NB4 (cell line): ENCODE measurements around the gene AUTS2.

Experiments
- DNase-seq: peaks from one replicate; pipeline ENCODE4 v3.0.0; 2010; ENCODE audit warnings: low read depth
- H3K4me3 ChIP-seq: one replicate; pipeline ENCODE4 v1.5.1; 2011; ENCODE audit warnings: mild to moderate bottlenecking, low read depth, low read length, moderate library complexity
- CTCF ChIP-seq: IDR thresholded peaks from one replicate; pipeline ENCODE4 v1.5.1; 2012; ENCODE audit warnings: low read depth, low read length
- MAX ChIP-seq: IDR thresholded peaks from 2 replicates; pipeline ENCODE4 v1.6.1; 2011; ENCODE audit warnings: low read depth, low read length
- MYC ChIP-seq: IDR thresholded peaks from 2 replicates; pipeline ENCODE4 v1.6.1; 2011; ENCODE audit warnings: low read depth, low read length
- POLR2A ChIP-seq: IDR thresholded peaks from 2 replicates; pipeline ENCODE4 v1.6.1; 2011; ENCODE audit warnings: mild to moderate bottlenecking; ENCODE audit not compliant: insufficient read length; ENCODE audit errors: extremely low read depth

The AUTS2 gene

GRCh38 chr7:70259502-70259901 is 661.2 kb downstream of the AUTS2 start:
- H3K4me3 ChIP-seq, result no peak overlapping the region
- TF ChIP-seq MAX (no peak), MYC (no peak), POLR2A (no peak), CTCF (no peak)
- DNase-seq, result no peak

- DNase-seq, result no peak
- H3K4me3 ChIP-seq, result no peak overlapping the region
- no peak for TF ChIP-seq MAX
Observed at GRCh38 chr7:70263471-70264255, 665.4 kb downstream of the AUTS2 start.

- no peak overlapping the region for H3K4me3 ChIP-seq
- DNase-seq, result no peak
- TF ChIP-seq MAX (no peak), MYC (no peak), CTCF (no peak), POLR2A (no peak)
Observed at GRCh38 chr7:70266186-70266585, 667.9 kb downstream of the AUTS2 start.

GRCh38 chr7:70267381-70268120 is 669.3 kb downstream of the AUTS2 start:
- DNase-seq, result no peak
- H3K4me3 ChIP-seq, result no peak overlapping the region
- no peak for TF ChIP-seq POLR2A
- no peak for TF ChIP-seq CTCF
- TF ChIP-seq MAX, result no peak
- no peak for TF ChIP-seq MYC

- no peak for TF ChIP-seq CTCF
- no peak overlapping the region for H3K4me3 ChIP-seq
- no peak for DNase-seq
Observed at GRCh38 chr7:70268179-70268578, 669.9 kb downstream of the AUTS2 start.

GRCh38 chr7:70270149-70270548 is 671.9 kb downstream of the AUTS2 start:
- H3K4me3 ChIP-seq, result no peak overlapping the region
- TF ChIP-seq CTCF, result no peak
- TF ChIP-seq MYC, result no peak
- TF ChIP-seq POLR2A, result no peak
- no peak for TF ChIP-seq MAX
- DNase-seq, result no peak
